ENCODE results near the gene CACNA1F. TPM values are rescaled to one million over a fixed set of nuclear protein-coding genes. Genes with fewer than 3 reads are reported as not detected.

CACNA1F gene
- total and polyA plus RNA-seq, 4 donors = 0.10 to 0.55 (median 0.42) TPM

DNA sequence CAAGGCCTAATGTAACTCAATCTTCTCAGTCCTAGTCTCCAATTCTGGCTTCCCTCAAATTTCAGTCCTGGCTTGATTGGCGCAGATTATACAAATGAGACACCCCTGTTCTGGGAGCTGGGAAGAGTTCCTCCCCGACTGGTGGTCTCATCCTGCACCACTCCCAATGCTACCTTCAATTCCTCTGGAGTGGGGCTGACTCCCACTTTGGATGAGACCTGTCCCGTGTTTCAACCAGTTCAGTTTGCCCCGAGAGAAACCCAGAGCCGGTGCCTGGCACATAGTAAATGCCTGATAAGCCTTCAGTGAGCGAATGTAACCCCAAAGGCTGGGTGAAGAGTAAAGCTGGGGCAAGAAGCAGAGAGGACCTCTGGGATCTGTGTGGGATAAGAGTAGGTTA, 29.1 kb downstream of the CACNA1F start:
- no peaks in the 10 kb centered on the region for H3K27me3 ChIP-seq (ENCODE audit: control insufficient read depth in 3 of 3, insufficient read depth in 3 of 3, low read length in 2 of 3)
- DNase-seq = no peak
- no peaks in the 10 kb centered on the region for H3K9me3 ChIP-seq (ENCODE audit: control insufficient read depth in 4 of 4, insufficient read depth in 3 of 4, low read length in 3 of 4)
- no peaks in the 10 kb centered on the region for H3K36me3 ChIP-seq (ENCODE audit: control insufficient read depth in 4 of 4, insufficient read depth in 4 of 4, low read length in 4 of 4)
- WGBS, 2 donors = 82 to 94% methylated on average over 6 of the region's 6 CpGs
- H3K4me3 ChIP-seq = no peak overlapping the region
- no peak overlapping the region for H3K27ac ChIP-seq (ENCODE audit: low read depth in 1 of 2, low read length in 1 of 2)
- TF ChIP-seq, protein P1, sequence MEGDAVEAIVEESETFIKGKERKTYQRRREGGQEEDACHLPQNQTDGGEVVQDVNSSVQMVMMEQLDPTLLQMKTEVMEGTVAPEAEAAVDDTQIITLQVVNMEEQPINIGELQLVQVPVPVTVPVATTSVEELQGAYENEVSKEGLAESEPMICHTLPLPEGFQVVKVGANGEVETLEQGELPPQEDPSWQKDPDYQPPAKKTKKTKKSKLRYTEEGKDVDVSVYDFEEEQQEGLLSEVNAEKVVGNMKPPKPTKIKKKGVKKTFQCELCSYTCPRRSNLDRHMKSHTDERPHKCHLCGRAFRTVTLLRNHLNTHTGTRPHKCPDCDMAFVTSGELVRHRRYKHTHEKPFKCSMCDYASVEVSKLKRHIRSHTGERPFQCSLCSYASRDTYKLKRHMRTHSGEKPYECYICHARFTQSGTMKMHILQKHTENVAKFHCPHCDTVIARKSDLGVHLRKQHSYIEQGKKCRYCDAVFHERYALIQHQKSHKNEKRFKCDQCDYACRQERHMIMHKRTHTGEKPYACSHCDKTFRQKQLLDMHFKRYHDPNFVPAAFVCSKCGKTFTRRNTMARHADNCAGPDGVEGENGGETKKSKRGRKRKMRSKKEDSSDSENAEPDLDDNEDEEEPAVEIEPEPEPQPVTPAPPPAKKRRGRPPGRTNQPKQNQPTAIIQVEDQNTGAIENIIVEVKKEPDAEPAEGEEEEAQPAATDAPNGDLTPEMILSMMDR (IDR thresholded peaks at IDR 0.05; ENCODE audit: control extremely low read depth, extremely low read depth) = no peak
- H3K4me1 ChIP-seq (ENCODE audit: control insufficient read depth in 5 of 5, insufficient read depth in 5 of 5, low read length in 5 of 5) = peaks cover 0 to 4% (median 3%) of the 10 kb centered on the region in 5 donors
- no peak overlapping the region for H3K9ac ChIP-seq (ENCODE audit: insufficient read depth in 1 of 2, low read length in 2 of 2)
- ATAC-seq (ENCODE audit: insufficient read depth, low FRiP score) = no peak

DNA sequence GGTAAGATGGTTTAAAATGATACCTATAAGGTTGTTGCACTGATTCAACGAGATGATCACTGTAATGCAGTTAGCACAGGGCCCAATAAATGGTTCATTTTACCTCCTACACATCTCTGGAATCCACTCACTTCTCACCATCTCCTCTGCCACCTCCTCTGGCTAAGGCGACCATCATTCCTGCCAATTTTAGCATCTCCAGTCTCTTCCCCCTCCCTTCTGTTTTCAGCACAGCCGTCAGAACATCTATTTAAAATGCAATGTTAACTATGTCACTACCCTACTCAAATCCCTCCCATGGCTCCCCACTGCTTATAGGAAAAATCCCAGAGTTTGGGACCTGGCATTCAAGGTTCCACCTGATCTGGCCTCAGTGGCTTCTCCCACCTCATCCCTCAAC, 29.6 kb downstream of the CACNA1F start:
- H3K36me3 ChIP-seq (ENCODE audit: control insufficient read depth in 4 of 4, insufficient read depth in 4 of 4, low read length in 4 of 4) = no peaks in the 10 kb centered on the region
- TF ChIP-seq, protein P1 (IDR thresholded peaks at IDR 0.05; ENCODE audit: control extremely low read depth, extremely low read depth) = no peak
- H3K27ac ChIP-seq (ENCODE audit: low read depth in 1 of 2, low read length in 1 of 2) = no peak overlapping the region
- H3K9ac ChIP-seq (ENCODE audit: insufficient read depth in 1 of 2, low read length in 2 of 2) = no peak overlapping the region
- ATAC-seq (ENCODE audit: insufficient read depth, low FRiP score) (no peak), DNase-seq (no peak)
- H3K4me1 ChIP-seq (ENCODE audit: control insufficient read depth in 5 of 5, insufficient read depth in 5 of 5, low read length in 5 of 5) = peaks cover 0 to 8% (median 3%) of the 10 kb centered on the region in 5 donors
- H3K9me3 ChIP-seq (ENCODE audit: control insufficient read depth in 4 of 4, insufficient read depth in 3 of 4, low read length in 3 of 4) = no peaks in the 10 kb centered on the region
- no peak overlapping the region for H3K4me3 ChIP-seq
- H3K27me3 ChIP-seq (ENCODE audit: control insufficient read depth in 3 of 3, insufficient read depth in 3 of 3, low read length in 2 of 3) = no peaks in the 10 kb centered on the region
- 67 to 91% methylated on average over 3 of the region's 3 CpGs for WGBS, 2 donors

DNA sequence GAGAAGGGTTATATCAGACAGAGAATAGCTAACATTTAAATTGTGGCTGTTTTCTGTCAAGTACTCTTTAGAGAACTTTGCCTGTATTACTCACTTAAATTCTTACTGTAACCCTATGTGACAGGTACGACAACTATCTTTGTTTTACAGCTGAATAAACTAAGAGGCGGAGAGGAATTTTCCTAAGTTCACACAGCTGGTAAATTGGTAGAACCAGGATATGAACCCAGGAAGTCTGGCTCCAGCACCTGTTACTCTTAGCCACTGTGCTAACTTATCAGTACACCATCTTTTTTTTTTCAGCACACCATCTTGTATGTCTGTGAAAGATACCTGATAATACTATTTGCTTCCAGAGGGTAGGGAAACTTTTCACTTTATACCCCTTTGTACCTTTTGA, 31.1 kb downstream of the CACNA1F start:
- Histone ChIP-seq H3K36me3 (ENCODE audit: control insufficient read depth in 4 of 4, insufficient read depth in 4 of 4, low read length in 4 of 4) (no peaks in the 10 kb centered on the region), H3K27me3 (ENCODE audit: control insufficient read depth in 3 of 3, insufficient read depth in 3 of 3, low read length in 2 of 3) (no peaks in the 10 kb centered on the region), H3K9me3 (ENCODE audit: control insufficient read depth in 4 of 4, insufficient read depth in 3 of 4, low read length in 3 of 4) (no peaks in the 10 kb centered on the region), H3K4me3 (no peak overlapping the region), H3K9ac (ENCODE audit: insufficient read depth in 1 of 2, low read length in 2 of 2) (no peak overlapping the region), H3K27ac (ENCODE audit: low read depth in 1 of 2, low read length in 1 of 2) (no peak overlapping the region), H3K4me1 (ENCODE audit: control insufficient read depth in 5 of 5, insufficient read depth in 5 of 5, low read length in 5 of 5) (peaks cover 0 to 8% (median 3%) of the 10 kb centered on the region in 5 donors)
- ATAC-seq (ENCODE audit: insufficient read depth, low FRiP score) (no peak), DNase-seq (no peak)
- 72 to 83% methylated on average over 2 of the region's 2 CpGs for WGBS, 2 donors
- TF ChIP-seq, protein P1 (IDR thresholded peaks at IDR 0.05; ENCODE audit: control extremely low read depth, extremely low read depth) = no peak

Measured in lung (tissue), 12 donors.